HEK293 (cell line): ENCODE measurements around the gene SHC3.

Source experiments
- CTCF ChIP-seq: fragments of 450-650 bp; formaldehyde crosslinking; IDR thresholded peaks from 2 replicates; pipeline ENCODE4 v1.5.1; 2016; ENCODE audit warnings: missing biosample characterization, missing genetic modification characterization
- REST ChIP-seq: fragments of 450-650 bp; formaldehyde crosslinking; IDR thresholded peaks from 2 replicates; pipeline ENCODE4 v1.5.1; 2016; ENCODE audit warnings: missing biosample characterization, missing genetic modification characterization
- ZNF18 ChIP-seq: fragments of 450-650 bp; formaldehyde crosslinking; IDR thresholded peaks from 2 replicates; pipeline ENCODE4 v1.5.1; 2016; ENCODE audit warnings: missing biosample characterization, missing genetic modification characterization
- ZNF280C ChIP-seq: fragments of 450-650 bp; formaldehyde crosslinking; IDR thresholded peaks from 2 replicates; pipeline ENCODE4 v1.5.1; 2016; ENCODE audit warnings: missing biosample characterization, missing genetic modification characterization
- ZNF302 ChIP-seq: fragments of 450-650 bp; formaldehyde crosslinking; IDR thresholded peaks from 2 replicates; pipeline ENCODE4 v1.5.1; 2016; ENCODE audit warnings: missing biosample characterization, missing genetic modification characterization, low read depth
- ZNF362 ChIP-seq: fragments of 450-650 bp; formaldehyde crosslinking; IDR thresholded peaks from 2 replicates; pipeline ENCODE4 v1.5.1; 2016; ENCODE audit warnings: missing biosample characterization, missing genetic modification characterization
- ZNF449 ChIP-seq: fragments of 450-650 bp; formaldehyde crosslinking; IDR thresholded peaks from 2 replicates; pipeline ENCODE4 v1.5.1; 2017; ENCODE audit warnings: missing biosample characterization, mild to moderate bottlenecking, missing genetic modification characterization, moderate library complexity
- ZNF548 ChIP-seq: fragments of 450-650 bp; formaldehyde crosslinking; IDR thresholded peaks from 2 replicates; pipeline ENCODE4 v1.5.1; 2016; ENCODE audit warnings: missing biosample characterization, missing genetic modification characterization
- ZNF558 ChIP-seq: fragments of 450-650 bp; formaldehyde crosslinking; IDR thresholded peaks from 2 replicates; pipeline ENCODE4 v1.5.1; 2016; ENCODE audit warnings: missing biosample characterization, missing genetic modification characterization
- ZNF561 ChIP-seq: fragments of 450-650 bp; IDR thresholded peaks from 2 replicates; pipeline ENCODE4 v1.5.1; 2018; ENCODE audit warnings: missing biosample characterization, missing genetic modification characterization, borderline replicate concordance
- ZNF629 ChIP-seq: fragments of 450-650 bp; formaldehyde crosslinking; IDR thresholded peaks from 2 replicates; pipeline ENCODE4 v1.5.1; 2017; ENCODE audit warnings: missing biosample characterization, missing genetic modification characterization
- ZNF692 ChIP-seq: fragments of 450-650 bp; formaldehyde crosslinking; IDR thresholded peaks from 2 replicates; pipeline ENCODE4 v1.5.1; 2016; ENCODE audit warnings: missing biosample characterization, missing genetic modification characterization
- ZSCAN30 ChIP-seq: fragments of 450-650 bp; IDR thresholded peaks from 2 replicates; pipeline ENCODE4 v1.5.1; 2018; ENCODE audit warnings: missing biosample characterization, mild to moderate bottlenecking, missing genetic modification characterization, moderate library complexity
- ZXDB ChIP-seq: fragments of 450-650 bp; formaldehyde crosslinking; IDR thresholded peaks from 2 replicates; pipeline ENCODE4 v1.5.1; 2016; ENCODE audit warnings: missing biosample characterization, missing genetic modification characterization

- TF ChIP-seq ZNF18 (tag by site-specific recombination) (no peak), CTCF (tag by site-specific recombination) (no peak), ZNF302 (no peak), ZNF280C (tag by site-specific recombination) (no peak), ZSCAN30 (tag by site-specific recombination) (no peak), ZNF561 (tag by site-specific recombination) (no peak), ZNF558 (tag by site-specific recombination) (no peak), ZNF629 (tag by site-specific recombination) (no peak), ZNF548 (tag by site-specific recombination) (no peak), ZNF449 (no peak), ZNF692 (no peak), ZNF362 (tag by site-specific recombination) (no peak), ZXDB (no peak), REST (no peak)
Measured at GRCh38 chr9:88993871-88994460, 184.7 kb downstream of the SHC3 start.
